GM21390 (cell line): ENCODE measurements around the gene GSE1.

Experiments
- ATAC-seq: cut with Tn5 transposase; IDR thresholded peaks from one replicate; pipeline ENCODE4 v1.9.1; 2021; ENCODE audit not compliant: unreplicated experiment

Gene GSE1

GRCh38 chr16:85631802-85632393 lies 18.8 kb downstream of the GSE1 start:
- ATAC-seq = no peak

DNA sequence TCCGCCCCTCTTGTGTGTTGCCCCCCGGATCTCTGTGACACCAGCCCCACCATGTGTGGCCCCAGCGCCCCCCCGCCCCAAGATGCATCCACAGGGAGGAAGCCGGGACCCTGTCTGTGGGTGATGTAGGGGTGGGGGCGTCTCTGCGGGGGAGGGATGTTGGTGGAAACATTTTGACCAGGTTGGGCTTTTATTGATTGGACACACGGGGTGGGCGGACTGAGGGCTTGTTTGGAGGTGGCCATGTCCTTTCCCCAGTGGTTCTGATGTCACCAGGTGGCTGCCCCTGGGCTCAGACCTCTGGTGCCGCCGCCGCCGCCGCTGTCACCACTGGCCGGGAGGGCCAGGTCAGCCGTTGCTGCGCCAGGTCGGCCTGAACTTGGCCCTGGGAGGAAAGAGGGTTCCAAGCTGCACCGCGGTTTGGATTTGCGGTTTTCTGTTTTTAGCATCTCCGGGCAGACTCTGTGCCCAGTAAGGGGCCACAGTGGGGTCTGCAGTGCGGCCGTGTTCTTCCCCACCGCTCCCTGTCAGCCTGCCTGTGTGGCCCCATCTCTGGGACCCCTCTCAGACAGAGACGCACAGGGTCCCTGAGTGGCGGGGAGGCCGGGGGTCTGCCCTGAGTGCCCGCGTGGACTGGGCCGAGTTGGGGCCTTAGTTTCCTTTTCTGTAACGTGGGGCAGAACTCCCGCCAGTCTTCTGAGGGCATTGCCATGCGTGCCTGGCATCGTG lies 19.8 kb downstream of the GSE1 start:
- ATAC-seq = no peak

- ATAC-seq = no peak
These were observed 20.3 kb downstream of the GSE1 start for GRCh38 chr16:85633438-85633743.

GRCh38 chr16:85633888-85634287 lies 20.8 kb downstream of the GSE1 start:
- ATAC-seq = no peak

DNA sequence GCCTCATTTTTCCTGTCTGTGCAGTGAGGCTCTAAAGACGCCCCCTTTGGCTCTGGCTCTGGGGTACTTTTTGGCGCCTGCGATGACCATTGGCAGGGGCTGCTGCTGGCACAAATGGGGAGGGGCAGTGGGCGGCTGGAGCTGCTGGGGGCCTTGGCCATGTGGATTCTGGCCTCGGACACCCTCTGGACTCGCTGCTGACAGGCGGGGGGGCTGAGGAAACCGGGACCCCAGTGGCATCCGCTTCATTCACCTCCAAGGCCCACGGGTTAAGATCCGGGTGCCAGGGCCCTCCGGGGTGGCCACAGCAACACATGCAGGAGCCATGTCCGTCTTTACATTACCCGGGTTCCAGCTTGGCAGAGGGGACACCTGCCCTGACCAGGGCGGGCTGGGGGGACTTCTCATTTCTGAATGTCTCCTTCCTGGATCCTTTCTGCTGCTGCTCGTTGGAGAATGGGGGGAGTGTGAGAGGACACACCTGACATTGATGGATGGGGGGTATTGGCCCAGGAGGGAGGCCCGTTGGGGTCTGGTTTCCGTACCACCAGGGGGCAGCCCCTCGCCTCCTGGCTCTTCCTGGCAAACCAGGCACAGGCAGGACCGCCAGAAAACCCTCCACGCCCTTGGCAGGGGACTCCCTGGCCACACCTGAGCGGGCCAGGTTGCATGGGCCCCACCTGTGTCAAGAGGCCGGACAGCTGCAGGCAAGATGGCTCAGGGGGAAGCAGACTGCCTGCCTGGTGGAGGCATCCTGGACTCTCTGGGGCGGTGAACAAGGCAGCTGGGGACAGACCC lies 21.8 kb downstream of the GSE1 start:
- no peak for ATAC-seq

DNA sequence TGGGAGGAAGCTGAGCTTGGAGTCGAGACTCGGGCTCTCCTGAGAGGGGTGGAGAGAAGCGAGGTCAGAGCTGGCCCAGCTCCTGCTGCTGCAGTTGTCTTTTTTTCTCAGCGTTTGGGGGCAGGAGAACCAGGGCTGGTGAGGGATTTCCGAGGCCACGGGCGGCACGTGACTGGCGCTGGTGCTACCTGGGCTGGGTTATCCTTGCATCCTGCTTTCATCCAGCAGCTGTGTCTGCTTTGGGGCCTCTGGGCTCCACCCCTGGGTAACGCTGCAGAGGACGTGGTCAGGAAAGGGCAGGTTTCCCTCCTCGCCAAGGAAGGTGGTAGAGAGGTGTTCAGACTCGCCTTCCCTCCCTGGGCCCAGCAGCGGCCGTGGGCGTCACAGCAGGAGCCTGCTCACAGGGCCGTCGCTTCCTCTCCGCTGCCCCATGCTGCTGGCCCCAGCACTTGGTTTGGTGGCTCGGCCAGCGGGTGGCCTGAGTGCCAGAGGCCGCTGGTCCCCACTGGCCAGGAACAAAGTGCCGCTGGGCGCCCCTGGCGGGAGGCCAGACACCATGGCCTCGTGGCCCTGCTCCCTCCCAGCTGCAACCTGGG lies 22.5 kb downstream of the GSE1 start:
- no peak for ATAC-seq

GRCh38 chr16:85636234-85636812 lies 23.2 kb downstream of the GSE1 start:
- ATAC-seq = no peak

GRCh38 chr16:85637061-85637807 lies 24.1 kb downstream of the GSE1 start:
- no peak for ATAC-seq

DNA sequence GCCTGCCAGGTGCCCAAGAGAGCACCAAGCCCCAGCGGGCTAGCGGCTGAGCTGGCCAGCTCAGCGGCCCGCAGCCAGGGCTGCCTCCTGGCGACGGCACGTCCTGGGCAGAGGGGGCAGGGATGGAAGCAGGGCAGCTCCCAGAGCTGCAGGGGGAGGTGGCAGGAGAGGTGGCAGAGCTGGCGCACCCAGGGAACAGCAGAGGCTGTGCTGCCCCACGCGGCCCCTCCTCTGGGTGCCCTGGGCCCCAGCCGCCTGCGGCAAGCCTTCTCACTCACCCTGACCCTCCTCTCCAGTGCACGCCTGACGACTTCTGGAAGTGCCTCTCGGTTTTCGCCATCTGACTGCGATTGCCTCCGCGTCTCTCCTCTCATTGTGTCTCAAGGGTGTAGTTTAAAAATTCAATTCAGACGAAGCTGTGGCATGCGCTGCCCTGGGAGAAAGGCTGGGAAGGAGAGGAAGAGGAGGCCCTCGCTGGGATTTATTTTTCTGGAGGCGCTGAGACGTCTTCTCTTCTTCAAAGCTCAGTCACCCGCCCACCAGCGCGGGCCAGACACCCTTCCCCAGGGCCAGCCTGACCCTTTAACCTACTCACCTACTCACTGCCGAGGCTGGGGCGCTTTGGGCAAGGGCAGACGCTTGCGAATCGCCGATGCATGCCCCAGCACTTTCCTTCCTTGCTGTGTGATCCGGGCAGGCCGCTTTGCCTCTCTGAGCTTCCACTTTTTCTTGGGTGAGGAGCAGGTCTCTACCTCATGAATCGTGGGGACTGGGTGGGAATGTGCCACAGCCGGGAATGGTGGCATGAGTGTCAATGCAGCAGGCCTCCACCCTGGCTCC lies 24.9 kb downstream of the GSE1 start:
- no peak for ATAC-seq

GRCh38 chr16:85638695-85639409 lies 25.7 kb downstream of the GSE1 start:
- no peak for ATAC-seq

- ATAC-seq = no peak
These were observed 26.6 kb downstream of the GSE1 start for GRCh38 chr16:85639529-85640253.

- ATAC-seq = no peak
These were observed 27.1 kb downstream of the GSE1 start for GRCh38 chr16:85640254-85640558.

- no peak for ATAC-seq
These were observed 27.5 kb downstream of the GSE1 start for GRCh38 chr16:85640585-85640984.

DNA sequence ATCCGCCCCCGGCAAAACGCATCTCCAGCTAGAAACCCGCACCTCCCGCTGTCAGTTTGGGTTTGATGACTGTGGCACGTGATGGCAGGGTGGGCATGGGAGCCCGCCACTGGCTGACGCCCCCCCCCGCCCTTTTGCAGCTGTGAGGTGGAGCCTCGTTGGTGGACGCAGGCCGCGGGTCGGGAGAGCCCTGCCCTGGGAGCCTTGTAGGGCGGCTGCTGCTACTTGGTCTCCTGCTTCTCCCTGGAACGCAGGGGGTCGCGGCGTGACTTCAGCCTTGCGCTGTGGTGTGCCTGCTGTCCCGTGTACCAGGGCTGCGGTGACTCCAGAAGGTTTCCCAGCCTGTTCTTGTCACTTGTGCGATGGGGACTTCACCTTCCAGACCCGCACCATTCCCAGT lies 28.2 kb downstream of the GSE1 start:
- ATAC-seq = no peak

DNA sequence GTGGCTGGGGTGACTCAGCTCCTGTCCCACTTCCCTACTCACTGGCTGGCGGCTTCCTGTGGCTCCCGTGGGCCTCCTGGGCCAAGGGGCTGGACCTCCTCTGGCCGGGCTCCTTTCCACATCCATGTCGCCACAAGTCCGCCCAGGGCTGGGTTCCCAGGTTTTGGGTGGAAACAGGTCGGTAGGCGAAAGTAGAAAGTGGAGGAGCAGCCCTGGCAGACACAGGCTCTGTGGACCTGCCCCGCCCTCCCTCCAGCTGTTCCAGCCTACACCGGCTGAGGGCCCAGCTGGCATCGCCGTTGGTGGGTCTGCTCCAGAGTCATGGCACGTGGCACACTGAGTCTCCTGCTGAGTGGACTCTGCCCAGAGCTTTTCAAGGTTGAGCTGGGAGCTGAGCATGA lies 28.7 kb downstream of the GSE1 start:
- no peak for ATAC-seq

DNA sequence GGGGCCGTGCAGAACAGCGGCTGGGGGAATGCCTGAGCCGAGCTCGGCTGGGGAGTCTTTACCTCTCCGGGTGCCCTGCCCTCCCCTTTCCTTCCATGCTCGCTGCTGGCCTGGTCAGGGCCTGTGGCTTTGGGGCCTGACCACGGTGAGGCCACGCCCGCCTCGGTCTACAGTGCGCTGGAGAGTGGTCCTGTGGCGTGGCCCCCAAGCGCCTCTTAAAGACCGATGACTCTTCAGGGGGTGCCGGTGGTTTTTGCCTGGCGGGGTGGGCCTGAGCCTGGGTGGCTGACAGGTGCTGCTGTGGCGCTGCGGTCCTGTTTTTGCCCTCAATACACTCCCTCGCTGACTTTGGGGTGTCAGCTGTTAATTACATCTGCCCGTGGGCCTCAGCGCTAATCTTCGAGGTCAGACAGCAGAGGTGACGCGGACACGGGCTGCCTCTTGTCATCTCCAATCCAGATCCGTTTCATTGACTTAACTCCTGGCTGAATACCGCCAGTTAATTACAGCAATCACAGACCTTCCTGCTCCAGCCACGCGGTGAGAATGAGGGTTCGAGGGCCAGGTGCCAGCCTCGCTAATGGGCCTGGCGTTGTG lies 29.7 kb downstream of the GSE1 start:
- ATAC-seq = no peak

- ATAC-seq = no peak
These were observed 30.5 kb downstream of the GSE1 start for GRCh38 chr16:85643631-85644030.

GRCh38 chr16:85644093-85644712 lies 31.1 kb downstream of the GSE1 start:
- ATAC-seq = no peak
